Glomerular visceral epithelial cell (primary cell): ENCODE results near the gene CLCN4.

Experiments
- DNase-seq: peaks from one replicate; pipeline ENCODE4 v3.0.0-alpha.2; 2016; ENCODE audit errors: extremely low spot score

Gene CLCN4

DNA sequence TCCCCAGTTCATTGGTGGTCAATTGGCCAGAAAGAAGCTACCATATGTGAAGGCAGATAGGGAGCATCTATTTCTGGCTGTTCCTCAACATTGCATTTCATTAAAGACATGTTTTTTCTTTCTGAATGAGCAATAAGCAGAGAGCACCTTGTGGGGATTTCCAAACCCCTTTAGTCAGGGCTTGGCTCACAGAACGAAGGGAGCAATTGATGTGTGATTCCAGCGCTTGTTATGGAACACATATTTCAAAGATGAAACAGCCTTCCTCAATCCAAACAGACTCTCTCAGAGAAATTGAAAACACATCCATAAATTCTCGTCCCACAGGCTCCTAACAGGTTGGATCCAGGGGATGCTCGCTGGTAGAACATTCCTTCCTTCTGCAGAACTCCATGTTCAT lies 84.1 kb downstream of the CLCN4 start:
- peak; percentile 69 for DNase-seq

DNA sequence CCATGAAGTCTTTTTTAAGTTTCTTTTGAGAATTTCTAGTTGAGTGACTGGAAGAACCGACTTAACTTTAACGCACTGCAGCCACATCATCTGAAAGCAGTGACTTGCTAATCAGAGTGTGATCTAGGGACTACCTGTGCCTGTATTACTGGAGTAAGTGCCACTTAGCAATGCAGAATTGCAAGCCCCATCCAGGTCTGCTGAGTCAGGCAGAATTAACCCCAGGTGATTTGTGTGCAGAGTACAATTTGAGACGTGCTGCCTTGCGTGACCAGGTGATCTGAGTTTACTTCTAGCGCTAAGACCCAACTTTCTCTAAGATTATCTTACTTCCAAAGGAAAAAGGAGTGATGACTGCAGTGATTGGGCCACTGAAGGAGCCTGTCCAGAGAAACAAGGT lies 85.3 kb downstream of the CLCN4 start:
- DNase-seq, result no peak

DNA sequence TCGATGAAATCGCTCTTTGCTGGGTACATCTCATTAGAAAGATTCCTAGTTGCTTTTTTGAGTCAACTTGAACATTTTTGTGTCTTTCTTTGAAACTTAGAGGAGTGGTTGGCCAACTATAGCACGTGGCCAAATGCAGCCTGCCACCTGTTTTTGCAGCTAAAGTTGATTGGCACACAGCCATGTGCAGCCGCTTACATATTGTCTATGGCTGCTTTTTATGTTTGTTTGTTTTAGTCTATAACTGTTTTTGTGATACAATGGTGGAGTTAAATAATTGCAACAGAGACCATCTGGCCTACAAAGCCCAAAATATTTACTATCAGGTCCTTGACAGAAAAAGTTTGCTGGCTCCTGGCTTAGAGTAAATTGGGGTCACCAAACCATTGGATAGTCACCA lies 86.3 kb downstream of the CLCN4 start:
- DNase-seq, result no peak

DNA sequence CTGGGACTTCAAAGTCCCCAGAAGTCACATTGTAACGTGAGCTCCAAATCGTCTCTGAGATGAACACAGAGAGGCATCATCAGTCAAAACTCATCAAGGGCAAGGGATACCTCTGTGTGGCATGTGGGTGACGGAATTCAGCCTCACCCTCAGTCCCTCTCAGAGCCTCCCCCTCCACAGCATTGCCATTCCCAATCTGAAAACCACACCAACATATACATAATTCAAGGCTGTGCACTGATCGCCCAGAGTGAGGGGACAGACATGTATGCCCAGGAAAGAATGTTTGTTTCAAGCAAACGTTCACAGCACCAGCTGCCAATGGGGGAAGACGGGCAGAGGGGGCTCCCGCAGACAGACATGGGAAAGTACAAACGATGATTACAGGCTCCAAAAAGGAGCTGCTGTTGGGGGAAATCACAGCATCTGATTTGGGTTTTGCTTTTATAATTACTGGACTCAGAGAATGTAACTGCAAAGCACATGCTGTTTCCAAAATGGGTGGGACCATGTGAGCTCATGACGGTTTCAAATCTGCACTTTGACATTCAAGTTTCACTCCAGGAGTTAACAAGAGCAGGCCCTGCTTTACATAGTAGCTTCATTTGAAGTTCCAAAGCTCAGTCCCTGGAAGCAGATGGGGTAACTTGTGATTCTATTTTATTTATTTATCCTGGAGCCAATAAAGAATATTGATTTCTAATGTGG lies 88.3 kb downstream of the CLCN4 start:
- DNase-seq, result no peak

DNA sequence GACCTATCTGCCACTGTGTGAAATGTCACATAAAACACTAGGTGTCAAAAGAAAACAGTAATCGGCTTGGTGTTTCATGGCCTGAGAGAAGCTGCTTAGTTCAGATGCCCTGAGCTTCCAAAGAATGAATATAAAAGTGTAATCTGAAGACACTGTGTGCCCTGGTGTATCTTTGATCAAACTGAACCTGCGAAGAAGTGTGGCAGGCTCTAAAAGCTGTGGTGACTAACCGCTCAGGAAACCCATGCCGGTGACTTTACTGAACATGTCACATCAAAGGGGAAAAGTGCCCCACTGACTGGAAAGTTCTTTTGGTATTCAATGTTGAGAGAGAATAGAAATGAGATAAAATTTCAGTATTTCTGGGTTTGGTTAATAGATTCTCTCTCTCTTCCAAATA lies 89.1 kb downstream of the CLCN4 start:
- DNase-seq, result no peak

DNA sequence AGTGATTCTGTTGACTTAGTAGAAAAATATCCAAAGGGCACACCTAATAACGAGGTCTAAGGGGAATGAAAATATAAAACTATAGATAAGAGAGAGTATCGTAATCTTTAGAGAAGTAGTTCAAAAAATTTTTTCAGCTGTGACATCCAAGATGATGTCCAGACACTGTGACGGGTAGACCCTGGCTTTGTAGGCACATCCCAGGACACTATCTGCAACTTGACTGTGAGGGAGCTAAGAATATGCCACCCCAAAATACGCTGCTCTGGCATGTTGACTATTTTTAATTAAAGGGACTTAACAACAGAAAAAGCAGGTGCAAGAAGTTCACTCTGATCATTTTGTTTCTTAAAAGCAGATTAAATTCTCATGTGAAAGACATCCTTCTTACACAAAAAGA lies 89.5 kb downstream of the CLCN4 start:
- no peak for DNase-seq

DNA sequence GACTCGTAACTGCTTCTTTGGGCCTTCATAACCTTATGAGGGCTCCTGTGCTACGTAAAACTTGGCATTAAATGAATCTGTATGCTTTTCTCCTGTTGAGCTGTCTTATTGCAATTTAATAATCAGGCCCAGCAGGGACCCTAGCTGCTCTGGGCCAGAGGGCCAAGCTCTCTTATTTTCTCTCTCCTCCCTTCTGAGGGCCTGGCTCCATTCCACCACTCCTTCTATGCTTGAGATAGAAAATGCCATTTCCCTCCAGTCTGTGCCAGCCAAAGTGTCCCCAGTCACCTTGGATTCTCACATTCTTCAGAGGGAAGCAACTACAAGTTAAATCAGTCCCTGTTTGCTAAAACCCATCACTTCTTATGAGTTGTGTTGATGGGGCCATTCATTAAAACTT lies 90.1 kb downstream of the CLCN4 start:
- DNase-seq, result no peak

DNA sequence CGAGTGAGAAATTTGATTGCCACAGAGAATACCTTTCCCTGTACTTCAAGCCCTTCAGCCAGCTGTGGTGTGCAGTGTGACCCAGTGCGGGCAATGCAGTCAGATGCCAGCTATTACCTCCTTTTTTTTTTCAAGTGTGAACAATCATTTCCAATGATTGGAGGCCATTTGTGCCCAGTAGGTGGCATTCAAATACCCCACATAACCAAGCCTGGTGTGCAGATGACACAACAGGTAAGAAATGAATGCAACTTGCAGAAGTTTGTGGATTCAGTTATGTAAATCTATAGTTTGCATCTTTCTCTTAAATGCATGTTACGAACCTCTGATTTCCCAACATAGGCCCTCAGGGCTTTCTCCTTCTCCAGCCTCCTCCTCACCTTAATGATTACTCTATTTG lies 98.0 kb downstream of the CLCN4 start:
- DNase-seq, result peak; percentile 14

DNA sequence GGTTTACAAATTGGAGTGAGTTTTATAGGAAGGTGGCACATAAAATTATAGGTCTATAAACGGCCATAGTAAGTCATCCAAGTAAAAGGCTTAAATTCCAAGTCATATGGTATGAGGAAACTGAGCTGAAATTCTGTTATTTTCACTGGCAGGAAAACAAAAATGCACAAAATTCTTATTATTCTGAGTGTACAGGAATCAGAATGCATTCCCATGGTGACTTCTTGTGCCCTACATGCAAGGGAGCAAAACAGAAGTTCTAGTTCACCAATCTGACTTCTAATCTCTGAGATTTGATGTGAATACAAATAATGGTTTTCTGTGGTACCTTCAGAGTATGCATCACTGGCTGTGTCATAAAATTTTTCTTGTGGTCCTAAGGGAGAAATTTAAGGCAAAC lies 102.9 kb downstream of the CLCN4 start:
- DNase-seq, result no peak

DNA sequence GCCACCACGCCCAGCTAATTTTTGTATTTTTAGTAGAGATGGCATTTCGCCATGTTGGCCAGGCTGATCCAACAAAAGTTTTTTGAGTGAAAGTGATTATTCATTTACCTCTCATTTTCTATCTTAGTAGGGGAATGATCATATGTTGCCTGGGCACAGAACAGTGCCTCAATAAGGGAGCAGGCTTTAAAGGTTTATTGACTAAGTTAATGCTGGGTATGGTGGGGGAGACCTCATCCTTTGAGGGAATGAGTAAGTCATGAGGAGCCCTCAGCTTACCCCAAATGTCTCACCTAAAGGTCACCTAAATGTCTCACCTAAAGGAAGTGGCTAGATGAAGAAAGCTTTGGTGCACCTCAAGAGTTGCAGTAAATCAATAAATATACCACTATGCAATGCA lies 109.0 kb downstream of the CLCN4 start:
- no peak for DNase-seq

DNA sequence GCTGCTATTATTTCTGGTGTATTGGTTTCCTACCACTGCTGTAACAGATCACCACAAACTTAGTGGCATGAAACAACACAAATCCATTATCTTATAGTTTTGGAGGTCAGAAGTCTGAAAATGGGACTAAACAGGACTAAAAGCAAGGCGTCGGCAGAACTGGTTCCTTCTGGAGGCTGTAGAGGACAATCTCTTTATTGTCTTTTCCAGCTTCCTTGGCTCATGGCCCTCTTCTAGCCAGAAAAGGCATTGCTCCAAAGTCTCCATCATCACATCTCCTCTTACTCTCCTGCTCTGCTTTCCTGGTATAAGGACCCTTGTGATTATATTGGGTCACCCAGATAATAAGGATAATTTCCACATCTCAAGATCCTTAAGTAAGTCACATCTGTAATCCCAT lies 121.9 kb downstream of the CLCN4 start:
- DNase-seq, result no peak

DNA sequence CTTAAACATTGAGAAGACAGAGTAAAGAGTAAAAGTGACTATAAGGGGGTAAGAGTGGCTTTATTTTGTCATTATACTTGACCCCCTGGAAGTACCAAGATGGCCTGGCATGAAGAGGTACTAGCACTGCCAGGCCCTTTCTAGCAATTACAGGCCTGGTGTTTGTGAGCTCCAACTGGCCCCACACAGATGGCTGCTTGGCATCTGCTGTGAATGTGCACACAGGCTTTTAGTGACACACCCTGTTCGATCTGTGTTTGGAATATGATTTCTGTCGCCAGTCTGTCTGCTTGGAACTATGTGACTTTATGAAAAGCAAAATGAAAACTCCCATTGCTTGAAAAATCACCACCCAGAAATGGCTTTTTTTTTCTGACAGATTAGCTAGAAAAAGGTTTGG lies 123.3 kb downstream of the CLCN4 start:
- DNase-seq, result no peak

DNA sequence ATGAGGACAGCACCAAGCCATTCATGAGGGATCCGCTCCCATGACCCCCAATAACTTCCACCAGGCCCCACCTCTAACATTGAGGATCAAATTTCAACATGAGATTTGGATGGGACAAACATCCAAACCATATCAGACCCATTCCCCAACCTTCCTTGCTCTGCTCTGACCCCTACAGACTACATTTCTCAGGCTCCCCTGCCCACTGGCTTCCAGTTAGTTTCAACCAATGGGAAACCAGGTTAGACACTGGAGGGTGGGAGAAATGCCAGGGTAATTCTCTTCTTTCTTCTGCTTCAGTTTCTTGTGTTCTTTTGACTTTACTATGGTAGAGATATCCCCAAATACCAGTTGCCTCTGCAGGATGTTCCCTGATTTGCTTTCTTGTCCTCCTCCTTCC lies 125.7 kb downstream of the CLCN4 start:
- no peak for DNase-seq

DNA sequence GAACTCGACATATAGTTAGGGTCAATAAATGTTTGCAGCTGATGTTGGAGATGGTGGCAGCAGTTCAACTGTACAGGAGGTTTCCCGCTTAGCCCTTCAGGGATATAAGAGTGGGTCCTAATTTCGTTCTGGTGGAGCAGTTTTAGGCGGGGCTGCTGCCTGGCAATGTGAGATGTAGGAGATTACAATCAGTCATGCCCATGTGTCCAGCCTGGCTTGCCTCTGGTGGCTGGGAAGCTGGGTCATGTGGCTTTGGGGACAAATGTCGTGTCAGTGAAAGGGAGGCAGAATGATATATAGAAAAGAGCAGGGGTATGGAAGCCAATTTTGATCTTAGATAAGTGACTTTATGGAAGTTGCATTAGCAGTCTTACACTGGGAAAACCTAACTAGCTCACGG lies 129.4 kb downstream of the CLCN4 start:
- DNase-seq, result no peak
